ENCODE results near the gene STK4. TPM values are rescaled to one million over a fixed set of nuclear protein-coding genes. Genes with fewer than 3 reads are reported as not detected.

STK4 gene
- total RNA-seq, 1 experiment from 2014 or later = 74.7 TPM

DNA sequence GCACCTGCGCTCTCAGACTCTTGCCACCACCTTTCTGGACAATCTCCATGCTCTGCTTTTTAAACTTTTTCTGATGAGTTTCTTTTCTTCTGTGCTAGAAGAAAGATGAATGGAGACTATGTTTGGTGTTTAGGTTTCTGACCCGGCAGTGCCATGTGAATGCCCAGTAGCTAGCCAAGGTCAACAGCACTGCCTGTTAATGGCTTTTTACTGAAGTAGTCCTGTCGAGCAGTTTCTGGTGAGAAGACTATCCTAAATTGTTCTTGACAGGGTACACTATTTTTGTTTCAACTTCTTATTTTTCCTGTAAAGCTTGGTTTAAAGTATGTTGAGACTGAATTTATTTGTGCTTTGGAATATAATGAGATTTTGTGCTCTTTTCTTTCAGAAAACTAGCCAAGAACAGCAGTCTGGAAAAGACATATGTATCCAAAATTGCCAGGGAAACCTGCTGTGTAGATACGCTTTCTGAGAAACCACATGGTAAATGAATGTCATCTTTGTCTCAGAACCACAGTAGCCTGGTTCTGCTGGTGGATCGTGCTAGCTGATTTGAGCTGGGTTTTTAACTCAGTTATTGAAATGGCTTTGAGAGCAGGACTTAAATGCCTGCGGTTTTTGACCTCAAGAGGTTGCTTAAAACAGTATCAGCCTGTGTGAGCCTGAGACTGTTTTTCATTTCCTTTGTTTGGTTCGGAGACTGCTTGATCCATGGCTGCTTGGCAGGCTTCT, 86.6 kb downstream of the STK4 start:
- H3K4me3 ChIP-seq (ENCODE audit: low read depth, low read length) = no peak overlapping the region
- Mint-ChIP-seq H3K27ac (ENCODE audit: unreplicated experiment) (no peak overlapping the region), H3K27me3 (ENCODE audit: insufficient read depth, unreplicated experiment) (no peaks in the 10 kb centered on the region), H3K9me3 (ENCODE audit: unreplicated experiment) (no peaks in the 10 kb centered on the region), H3K4me3 (ENCODE audit: unreplicated experiment) (no peak overlapping the region), H3K4me1 (ENCODE audit: low read depth, unreplicated experiment) (no peaks in the 10 kb centered on the region), H3K36me3 (ENCODE audit: insufficient read depth, unreplicated experiment) (peaks cover 20% of the 10 kb centered on the region)
- TF ChIP-seq CTCF (IDR thresholded peaks at IDR 0.05; ENCODE audit: insufficient read depth in 1 of 2, low read depth in 1 of 2, low read length in 1 of 2, severe bottlenecking in 1 of 2, unreplicated experiment in 1 of 2) = no peak
- POLR2A ChIA-PET = no interaction called here
- intact Hi-C loops (cut with micrococcal nuclease; ENCODE audit: unreplicated experiment) = no loop called here
- H3K27me3 ChIP-seq (replicated peaks; ENCODE audit: control insufficient read depth, insufficient read depth, low read length) = no peaks in the 10 kb centered on the region
- no peaks in the 10 kb centered on the region for H3K36me3 ChIP-seq (ENCODE audit: control insufficient read depth, insufficient read depth, low read length)
- no peaks in the 10 kb centered on the region for H3K4me1 ChIP-seq
- H3K9me3 ChIP-seq = no peaks in the 10 kb centered on the region
- DNase-seq = no peak
- no TSS peak for BruUV-seq (replicated peaks)
- CTCF ChIA-PET = interaction anchor here (0.6 to 3.5 kb wide), 3 partner anchors 9 to 248 kb away, joined by 7 to 15 read pairs (median 8); no protein-coding TSS in a partner anchor

DNA sequence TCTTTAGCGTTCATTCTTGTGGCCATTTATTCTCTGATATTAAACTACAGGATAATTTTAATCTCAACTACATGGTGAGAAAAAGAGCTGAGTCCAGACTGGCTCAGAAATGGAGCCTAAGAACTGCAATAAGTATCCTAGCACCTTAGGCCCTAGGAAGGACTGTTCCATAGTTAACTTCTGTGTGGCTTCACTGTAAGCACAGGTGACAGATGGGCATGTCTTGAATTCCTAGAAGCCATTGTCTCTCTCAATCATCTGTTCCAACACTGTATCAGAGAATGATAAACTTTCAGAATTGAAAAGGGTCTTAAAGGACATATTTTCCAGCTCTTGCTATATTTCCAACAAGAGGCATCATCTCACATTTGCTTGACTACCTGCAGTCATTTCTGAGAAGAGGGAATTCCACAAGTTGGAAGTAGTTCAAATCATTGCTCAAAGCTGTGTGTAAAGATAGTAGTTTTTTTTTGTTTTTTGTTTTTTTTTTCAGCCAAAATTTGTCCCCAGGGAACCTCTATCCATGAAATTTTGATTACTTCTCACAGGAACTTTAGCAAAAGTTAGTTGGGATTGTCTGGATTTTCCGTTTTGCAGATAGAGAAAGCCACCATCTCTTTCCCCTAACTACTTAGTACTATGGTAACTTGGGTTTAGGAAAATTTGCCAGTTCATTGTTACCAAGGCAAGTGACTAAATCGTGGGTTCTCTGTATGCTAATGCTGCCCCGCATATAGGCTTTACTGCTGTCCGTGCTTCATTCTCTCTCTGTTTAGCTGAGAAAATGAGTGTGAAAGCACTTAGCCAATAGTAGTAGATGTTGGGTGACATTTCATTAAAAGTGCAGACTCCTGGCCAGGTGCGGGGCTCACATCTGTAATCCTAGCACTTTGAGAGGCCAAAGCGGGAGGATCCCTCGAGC, 87.4 kb downstream of the STK4 start:
- POLR2A ChIA-PET = no interaction called here
- H3K36me3 Mint-ChIP-seq (ENCODE audit: insufficient read depth, unreplicated experiment) = peaks cover 17% of the 10 kb centered on the region
- no peak for DNase-seq
- H3K4me3 ChIP-seq (ENCODE audit: low read depth, low read length) = no peak overlapping the region
- no peak overlapping the region for H3K27ac Mint-ChIP-seq (ENCODE audit: unreplicated experiment)
- intact Hi-C loops (cut with micrococcal nuclease; ENCODE audit: unreplicated experiment) = no loop called here
- CTCF ChIA-PET = interaction anchor here (1.5 to 3.5 kb wide), 2 partner anchors 10 to 42 kb away, joined by 7 to 15 read pairs; no protein-coding TSS in a partner anchor
- no peaks in the 10 kb centered on the region for H3K4me1 ChIP-seq
- H3K4me1 Mint-ChIP-seq (ENCODE audit: low read depth, unreplicated experiment) = no peaks in the 10 kb centered on the region
- H3K9me3 Mint-ChIP-seq (ENCODE audit: unreplicated experiment) = no peaks in the 10 kb centered on the region
- no peaks in the 10 kb centered on the region for H3K9me3 ChIP-seq
- H3K27me3 Mint-ChIP-seq (ENCODE audit: insufficient read depth, unreplicated experiment) = no peaks in the 10 kb centered on the region
- no peaks in the 10 kb centered on the region for H3K27me3 ChIP-seq (replicated peaks; ENCODE audit: control insufficient read depth, insufficient read depth, low read length)
- BruUV-seq (replicated peaks) = no TSS peak
- no peak overlapping the region for H3K4me3 Mint-ChIP-seq (ENCODE audit: unreplicated experiment)
- TF ChIP-seq CTCF (IDR thresholded peaks at IDR 0.05; ENCODE audit: insufficient read depth in 1 of 2, low read depth in 1 of 2, low read length in 1 of 2, severe bottlenecking in 1 of 2, unreplicated experiment in 1 of 2) = no peak
- no peaks in the 10 kb centered on the region for H3K36me3 ChIP-seq (ENCODE audit: control insufficient read depth, insufficient read depth, low read length)

GRCh38 chr20:45055056-45055455, 88.7 kb downstream of the STK4 start:
- CTCF ChIA-PET = interaction anchor here (3.5 kb wide), 1 partner anchor 11 kb away, joined by 15 read pairs; no protein-coding TSS in a partner anchor
- no peak for TF ChIP-seq CTCF (IDR thresholded peaks at IDR 0.05; ENCODE audit: insufficient read depth in 1 of 2, low read depth in 1 of 2, low read length in 1 of 2, severe bottlenecking in 1 of 2, unreplicated experiment in 1 of 2)
- no peaks in the 10 kb centered on the region for H3K4me1 Mint-ChIP-seq (ENCODE audit: low read depth, unreplicated experiment)
- Histone ChIP-seq H3K27me3 (replicated peaks; ENCODE audit: control insufficient read depth, insufficient read depth, low read length) (no peaks in the 10 kb centered on the region), H3K4me1 (no peaks in the 10 kb centered on the region), H3K4me3 (ENCODE audit: low read depth, low read length) (no peak overlapping the region), H3K9me3 (no peaks in the 10 kb centered on the region), H3K36me3 (ENCODE audit: control insufficient read depth, insufficient read depth, low read length) (no peaks in the 10 kb centered on the region)
- H3K4me3 Mint-ChIP-seq (ENCODE audit: unreplicated experiment) = no peak overlapping the region
- H3K27ac Mint-ChIP-seq (ENCODE audit: unreplicated experiment) = no peak overlapping the region
- H3K27me3 Mint-ChIP-seq (ENCODE audit: insufficient read depth, unreplicated experiment) = no peaks in the 10 kb centered on the region
- peaks cover 13% of the 10 kb centered on the region for H3K36me3 Mint-ChIP-seq (ENCODE audit: insufficient read depth, unreplicated experiment)
- BruUV-seq (replicated peaks) = no TSS peak
- intact Hi-C loops (cut with micrococcal nuclease; ENCODE audit: unreplicated experiment) = no loop called here
- no peak for DNase-seq
- H3K9me3 Mint-ChIP-seq (ENCODE audit: unreplicated experiment) = no peaks in the 10 kb centered on the region
- POLR2A ChIA-PET = no interaction called here
